ENCODE measurements around the gene ZNF239.
"Not testable (repeated sequence)": the region's sequence is repeated elsewhere in the genome, so short reads cannot be mapped to it uniquely, and the experiment has no call there.

The ZNF239 gene

DNA sequence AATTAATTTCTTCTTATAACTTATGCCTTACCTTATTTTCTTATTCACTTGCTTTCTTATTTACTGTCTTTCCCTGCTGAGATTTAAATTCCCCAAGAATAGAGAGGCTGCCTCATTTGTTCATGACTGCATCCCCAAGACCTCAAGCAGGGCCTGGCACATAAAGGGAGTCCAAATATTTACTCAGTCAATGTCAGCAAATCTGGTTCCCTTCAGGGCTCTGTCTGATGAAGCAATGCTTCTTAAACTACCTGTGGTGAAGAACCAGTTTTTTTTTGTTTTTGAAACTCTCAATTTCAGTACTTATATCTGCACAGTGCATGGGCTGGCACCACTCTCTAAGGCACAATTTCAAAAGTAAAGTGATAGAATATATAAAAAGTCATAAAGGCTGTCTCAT lies 4.7 kb downstream of the ZNF239 start:
- no peaks in the 10 kb centered on the region for H3K36me3 ChIP-seq (ENCODE audit: insufficient read depth)
- no peaks in the 10 kb centered on the region for H3K79me2 ChIP-seq (ENCODE audit: insufficient read depth, low read depth)
- H3K27me3 ChIP-seq (ENCODE audit: insufficient read depth, low read depth): no peaks in the 10 kb centered on the region
- no peak overlapping the region for H3K27ac ChIP-seq
- no peak overlapping the region for H3K4me3 ChIP-seq (IDR thresholded peaks at IDR 0.05; ENCODE audit: insufficient read depth, low read depth, low read length)
- H3K4me2 ChIP-seq: no peak overlapping the region
- TF ChIP-seq, protein P1, sequence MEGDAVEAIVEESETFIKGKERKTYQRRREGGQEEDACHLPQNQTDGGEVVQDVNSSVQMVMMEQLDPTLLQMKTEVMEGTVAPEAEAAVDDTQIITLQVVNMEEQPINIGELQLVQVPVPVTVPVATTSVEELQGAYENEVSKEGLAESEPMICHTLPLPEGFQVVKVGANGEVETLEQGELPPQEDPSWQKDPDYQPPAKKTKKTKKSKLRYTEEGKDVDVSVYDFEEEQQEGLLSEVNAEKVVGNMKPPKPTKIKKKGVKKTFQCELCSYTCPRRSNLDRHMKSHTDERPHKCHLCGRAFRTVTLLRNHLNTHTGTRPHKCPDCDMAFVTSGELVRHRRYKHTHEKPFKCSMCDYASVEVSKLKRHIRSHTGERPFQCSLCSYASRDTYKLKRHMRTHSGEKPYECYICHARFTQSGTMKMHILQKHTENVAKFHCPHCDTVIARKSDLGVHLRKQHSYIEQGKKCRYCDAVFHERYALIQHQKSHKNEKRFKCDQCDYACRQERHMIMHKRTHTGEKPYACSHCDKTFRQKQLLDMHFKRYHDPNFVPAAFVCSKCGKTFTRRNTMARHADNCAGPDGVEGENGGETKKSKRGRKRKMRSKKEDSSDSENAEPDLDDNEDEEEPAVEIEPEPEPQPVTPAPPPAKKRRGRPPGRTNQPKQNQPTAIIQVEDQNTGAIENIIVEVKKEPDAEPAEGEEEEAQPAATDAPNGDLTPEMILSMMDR (conservative IDR thresholded peaks at IDR 0.05; ENCODE audit: low read depth, low read length): no peak
- H2AFZ ChIP-seq (ENCODE audit: low read depth): no peak overlapping the region
- H4K20me1 ChIP-seq (ENCODE audit: insufficient read depth): no peaks in the 10 kb centered on the region
- H3K4me1 ChIP-seq (ENCODE audit: low read depth, poor library complexity, severe bottlenecking): no peaks in the 10 kb centered on the region
- H3K9ac ChIP-seq: no peak overlapping the region

DNA sequence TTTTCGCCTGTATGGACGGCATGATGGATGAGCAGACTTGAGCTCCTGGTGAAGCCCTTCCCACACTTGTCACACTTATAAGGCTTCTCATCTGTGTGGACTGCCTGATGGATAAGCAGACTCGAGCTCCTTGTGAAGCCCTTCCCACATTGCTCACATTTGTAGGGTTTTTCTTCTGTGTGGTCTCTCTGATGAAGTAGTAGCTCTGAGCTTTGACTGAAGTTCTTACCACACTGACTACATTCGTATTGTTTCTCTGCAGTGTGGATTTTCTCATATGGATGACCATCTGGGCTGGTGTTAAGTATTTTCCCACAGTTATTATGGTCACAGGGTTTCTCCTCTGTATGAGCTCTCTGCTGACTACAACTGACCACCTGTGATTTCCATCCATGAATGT lies 17.2 kb downstream of the ZNF239 start:
- Histone ChIP-seq H3K4me3 (IDR thresholded peaks at IDR 0.05; ENCODE audit: insufficient read depth, low read depth, low read length) (no peak overlapping the region), H3K4me1 (ENCODE audit: low read depth, poor library complexity, severe bottlenecking) (no peaks in the 10 kb centered on the region), H3K36me3 (ENCODE audit: insufficient read depth) (no peaks in the 10 kb centered on the region), H3K79me2 (ENCODE audit: insufficient read depth, low read depth) (no peaks in the 10 kb centered on the region), H3K9ac (no peak overlapping the region), H2AFZ (ENCODE audit: low read depth) (no peak overlapping the region), H3K4me2 (no peak overlapping the region), H3K27ac (no peak overlapping the region), H4K20me1 (ENCODE audit: insufficient read depth) (no peaks in the 10 kb centered on the region), H3K27me3 (ENCODE audit: insufficient read depth, low read depth) (no peaks in the 10 kb centered on the region)
- TF ChIP-seq, protein P1 (conservative IDR thresholded peaks at IDR 0.05; ENCODE audit: low read depth, low read length): no peak

DNA sequence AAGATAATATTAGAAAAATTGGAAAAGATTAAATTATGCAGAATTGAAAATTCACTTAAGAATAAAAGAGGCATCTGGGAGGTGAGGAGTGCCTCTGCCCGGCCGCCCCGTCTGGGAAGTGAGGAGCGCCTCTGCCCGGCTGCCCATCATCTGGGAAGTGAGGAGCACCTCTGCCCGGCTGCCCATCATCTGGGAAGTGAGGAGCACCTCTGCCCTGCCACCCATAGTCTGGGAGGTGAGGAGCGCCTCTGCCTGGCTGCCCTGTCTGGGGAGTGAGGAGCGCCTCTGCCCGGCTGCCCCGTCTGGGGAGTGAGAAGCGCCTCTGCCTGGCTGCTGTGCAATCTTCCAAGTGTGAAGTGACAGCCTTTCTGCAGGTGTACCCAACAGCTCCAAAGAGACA lies 30.7 kb downstream of the ZNF239 start:
- not testable (repeated sequence) for H3K9ac ChIP-seq; H4K20me1 ChIP-seq (ENCODE audit: insufficient read depth); H3K4me2 ChIP-seq; H3K4me1 ChIP-seq (ENCODE audit: low read depth, poor library complexity, severe bottlenecking); H3K79me2 ChIP-seq (ENCODE audit: insufficient read depth, low read depth); H3K27ac ChIP-seq; H2AFZ ChIP-seq (ENCODE audit: low read depth); H3K36me3 ChIP-seq (ENCODE audit: insufficient read depth); H3K27me3 ChIP-seq (ENCODE audit: insufficient read depth, low read depth); H3K4me3 ChIP-seq (IDR thresholded peaks at IDR 0.05; ENCODE audit: insufficient read depth, low read depth, low read length)

DNA sequence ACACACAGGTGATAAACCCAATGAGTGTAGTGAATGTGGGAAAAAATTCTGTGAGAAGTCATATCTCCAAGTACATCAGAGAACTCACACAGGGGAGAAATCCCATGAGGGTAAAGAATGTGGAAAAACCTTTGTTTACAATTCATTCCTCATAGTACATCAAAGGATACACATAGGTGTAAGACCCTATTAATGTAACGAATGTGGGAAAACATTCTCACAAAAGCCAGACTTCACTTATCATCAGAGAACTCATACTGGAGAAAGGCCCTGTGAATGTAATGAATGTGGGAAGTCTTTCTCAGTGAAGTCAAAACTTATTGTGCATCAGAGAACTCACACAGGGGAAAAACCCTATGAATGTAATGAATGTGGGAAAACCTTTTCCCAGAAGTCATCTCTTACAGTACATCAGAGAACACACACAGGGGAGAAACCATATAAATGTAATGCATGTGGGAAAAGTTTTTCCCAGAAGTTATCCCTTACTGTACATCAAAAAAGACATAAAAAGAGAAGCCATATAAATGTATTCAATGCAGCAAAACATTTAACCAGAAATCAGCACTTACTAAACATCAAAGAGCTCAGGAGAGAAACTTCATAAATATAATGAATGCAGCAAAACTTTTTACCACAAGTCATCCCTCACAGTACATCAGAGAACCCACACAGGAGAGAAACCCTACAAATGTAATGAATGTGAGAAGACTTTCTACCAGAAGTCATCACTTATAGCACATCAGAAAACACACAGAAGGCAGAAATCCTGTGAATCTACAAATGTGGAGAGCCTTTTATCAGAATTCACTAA lies 49.8 kb downstream of the ZNF239 start:
- H3K4me2 ChIP-seq: no peak overlapping the region
- H2AFZ ChIP-seq (ENCODE audit: low read depth): no peak overlapping the region
- H3K27me3 ChIP-seq (ENCODE audit: insufficient read depth, low read depth): no peaks in the 10 kb centered on the region
- TF ChIP-seq, protein P1 (conservative IDR thresholded peaks at IDR 0.05; ENCODE audit: low read depth, low read length): no peak
- H3K79me2 ChIP-seq (ENCODE audit: insufficient read depth, low read depth): no peaks in the 10 kb centered on the region
- H3K27ac ChIP-seq: no peak overlapping the region
- H3K4me1 ChIP-seq (ENCODE audit: low read depth, poor library complexity, severe bottlenecking): no peaks in the 10 kb centered on the region
- H3K36me3 ChIP-seq (ENCODE audit: insufficient read depth): no peaks in the 10 kb centered on the region
- no peak overlapping the region for H3K9ac ChIP-seq
- H4K20me1 ChIP-seq (ENCODE audit: insufficient read depth): no peaks in the 10 kb centered on the region
- H3K4me3 ChIP-seq (IDR thresholded peaks at IDR 0.05; ENCODE audit: insufficient read depth, low read depth, low read length): no peak overlapping the region

Measured in KMS-11 (cell line).